Fibroblast of lung (primary cell): Measurements from ENCODE around the gene EGF. TPM values are rescaled to one million over a fixed set of nuclear protein-coding genes. Genes with fewer than 3 reads are reported as not detected.

Experiments
- DNase-seq, 2 donors: peaks; one replicate each; pipeline versions ENCODE4 v3.0.0 to v3.0.0-alpha.2; 2010; ENCODE audit warnings: low read depth in 2 of 2
- H2AFZ ChIP-seq: 2 replicates; pipeline ENCODE4 v1.5.1; 2012; ENCODE audit warnings: low read length, control low read depth, inconsistent platforms
- H3K27ac ChIP-seq: 2 replicates; pipeline ENCODE4 v1.5.1; 2011; ENCODE audit warnings: low read length, control low read depth; ENCODE audit not compliant: insufficient read depth
- H3K27me3 ChIP-seq: 2 replicates; pipeline ENCODE4 v1.5.1; 2011; ENCODE audit warnings: mild to moderate bottlenecking, low read length; ENCODE audit not compliant: control insufficient read depth, insufficient read depth
- H3K36me3 ChIP-seq: 2 replicates; pipeline ENCODE4 v1.5.1; 2011; ENCODE audit warnings: low read length; ENCODE audit not compliant: control insufficient read depth, insufficient read depth
- H3K4me1 ChIP-seq: 2 replicates; pipeline ENCODE4 v1.5.1; 2011; ENCODE audit warnings: low read length; ENCODE audit not compliant: control insufficient read depth, insufficient read depth; ENCODE audit errors: extremely low read depth
- H3K4me2 ChIP-seq: 2 replicates; pipeline ENCODE4 v1.5.1; 2011; ENCODE audit warnings: low read length, control low read depth; ENCODE audit not compliant: insufficient read depth; ENCODE audit errors: extremely low read depth
- H3K4me3 ChIP-seq, 4 experiments: fragments of 200-600 bp in 1 of 4; sonication (generic) in 1 of 4; replicated peaks in 1 of 4; 2 replicates each; pipeline ENCODE4 v1.5.1; 2011 to 2016; ENCODE audit warnings: low read length in 4 of 4, low read depth in 3 of 4, mild to moderate bottlenecking in 3 of 4, control low read depth in 2 of 4, inconsistent platforms in 1 of 4, mixed read lengths in 1 of 4; ENCODE audit not compliant: insufficient read depth in 1 of 4; ENCODE audit errors: control extremely low read depth in 1 of 4
- H3K79me2 ChIP-seq: 2 replicates; pipeline ENCODE4 v1.5.1; 2012; ENCODE audit warnings: mild to moderate bottlenecking, low read length, inconsistent platforms; ENCODE audit not compliant: control insufficient read depth, insufficient read depth
- H3K9ac ChIP-seq: 2 replicates; pipeline ENCODE4 v1.5.1; 2011; ENCODE audit warnings: mild to moderate bottlenecking, low read length, control low read depth; ENCODE audit not compliant: insufficient read depth
- H3K9me3 ChIP-seq: 2 replicates; pipeline ENCODE4 v1.5.1; 2012; ENCODE audit warnings: low read depth, low read length; ENCODE audit not compliant: control insufficient read depth, insufficient read depth
- H4K20me1 ChIP-seq: 2 replicates; pipeline ENCODE4 v1.5.1; 2011; ENCODE audit warnings: low read length; ENCODE audit not compliant: control insufficient read depth, insufficient read depth; ENCODE audit errors: extremely low read depth
- CTCF ChIP-seq, 2 donors: IDR thresholded peaks in 1 of 2; conservative IDR thresholded peaks in 1 of 2; 1 replicate in 1 of 2; 2 replicates in 1 of 2; pipeline ENCODE4 v1.5.1; 2011 to 2012; ENCODE audit warnings: low read length in 2 of 2, control low read depth in 1 of 2, inconsistent platforms in 1 of 2, low read depth in 1 of 2, mild to moderate bottlenecking in 1 of 2
- EZH2 ChIP-seq: IDR thresholded peaks from 2 replicates; pipeline ENCODE4 v1.5.1; 2012; ENCODE audit warnings: low read length, control low read depth, mild to moderate bottlenecking; ENCODE audit errors: missing control alignments
- polyA plus RNA-seq, 2 donors: library from polyadenylated mRNA; depleted of rRNA in 1 of 2; stranded (reverse) in 1 of 2; unstranded in 1 of 2; fragments of >200 nt; gene quantifications; 2 replicates each; pipeline ENCODE4 v1.2.1, GENCODE V29; 2011 to 2012; ENCODE audit warnings: missing spikeins in 1 of 2
- total RNA-seq: library from RNA; depleted of rRNA; stranded (reverse); fragments of >200 nt; gene quantifications from 2 replicates; pipeline ENCODE4 v1.2.1, GENCODE V29; 2014

Gene EGF
- total and polyA plus RNA-seq, 2 donors (not counting 1 experiment from before 2014, with no cell fraction given) = 0.59 to 0.83 TPM

GRCh38 chr4:109877400-109877799 is 35.3 kb upstream of the EGF start:
- Histone ChIP-seq H3K9ac (no peak overlapping the region), H3K4me2 (no peak overlapping the region), H3K9me3 (no peaks in the 10 kb centered on the region), H3K27me3 (no peaks in the 10 kb centered on the region), H3K79me2 (no peaks in the 10 kb centered on the region), H3K4me1 (no peaks in the 10 kb centered on the region), H4K20me1 (no peaks in the 10 kb centered on the region), H3K27ac (no peak overlapping the region), H3K4me3 (no peak overlapping the region), H2AFZ (no peak overlapping the region), H3K36me3 (no peaks in the 10 kb centered on the region)
- TF ChIP-seq EZH2 = no peak
- no peak for TF ChIP-seq CTCF (conservative IDR thresholded peaks at IDR 0.05 in 1 of 2, IDR thresholded peaks at IDR 0.05 in 1 of 2; ENCODE audit: low read depth in 1 of 2, low read length in 2 of 2)
- DNase-seq = no peak

GRCh38 chr4:109878355-109878754 is 34.3 kb upstream of the EGF start:
- H3K9ac ChIP-seq = no peak overlapping the region
- no peak for DNase-seq
- H3K9me3 ChIP-seq = no peaks in the 10 kb centered on the region
- H4K20me1 ChIP-seq = no peaks in the 10 kb centered on the region
- H3K79me2 ChIP-seq = no peaks in the 10 kb centered on the region
- no peaks in the 10 kb centered on the region for H3K4me1 ChIP-seq
- no peak overlapping the region for H3K4me2 ChIP-seq
- H3K36me3 ChIP-seq = no peaks in the 10 kb centered on the region
- H3K4me3 ChIP-seq = no peak overlapping the region
- H3K27ac ChIP-seq = no peak overlapping the region
- H2AFZ ChIP-seq = no peak overlapping the region
- TF ChIP-seq EZH2 (no peak), CTCF (conservative IDR thresholded peaks at IDR 0.05 in 1 of 2, IDR thresholded peaks at IDR 0.05 in 1 of 2; ENCODE audit: low read depth in 1 of 2, low read length in 2 of 2) (no peak)
- H3K27me3 ChIP-seq = no peaks in the 10 kb centered on the region

- H3K4me3 ChIP-seq = no peak overlapping the region
- TF ChIP-seq EZH2 (no peak), CTCF (conservative IDR thresholded peaks at IDR 0.05 in 1 of 2, IDR thresholded peaks at IDR 0.05 in 1 of 2; ENCODE audit: low read depth in 1 of 2, low read length in 2 of 2) (no peak)
- no peaks in the 10 kb centered on the region for H3K36me3 ChIP-seq
- H3K27ac ChIP-seq = no peak overlapping the region
- H2AFZ ChIP-seq = no peak overlapping the region
- H3K4me1 ChIP-seq = no peaks in the 10 kb centered on the region
- DNase-seq = no peak
- no peaks in the 10 kb centered on the region for H3K9me3 ChIP-seq
- H3K79me2 ChIP-seq = no peaks in the 10 kb centered on the region
- H3K4me2 ChIP-seq = no peak overlapping the region
- H4K20me1 ChIP-seq = no peaks in the 10 kb centered on the region
- no peaks in the 10 kb centered on the region for H3K27me3 ChIP-seq
- H3K9ac ChIP-seq = no peak overlapping the region
Measured at GRCh38 chr4:109879081-109879480, 33.6 kb upstream of the EGF start.
